ENCODE data around the gene PDLIM7.

DNA sequence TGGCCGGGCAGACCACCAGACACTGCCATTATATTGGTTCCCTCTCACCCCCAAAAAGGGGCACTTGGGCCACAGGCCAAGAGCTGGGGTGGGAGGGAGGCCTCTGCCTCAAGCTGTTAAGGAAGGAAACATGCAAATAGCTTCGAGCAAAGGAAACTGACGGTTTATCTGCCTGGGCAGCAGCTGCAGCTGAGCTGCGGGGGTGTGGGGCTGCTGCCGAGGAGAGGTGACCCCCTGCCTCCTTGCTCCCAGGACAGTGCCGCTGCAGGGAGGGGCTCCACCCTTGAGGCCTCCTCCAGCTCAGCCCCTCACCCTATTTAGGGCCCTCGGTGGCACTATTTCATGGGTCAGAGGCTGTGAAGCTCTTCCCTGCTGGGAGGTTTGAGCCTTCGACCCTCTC lies 11.4 kb upstream of the PDLIM7 start:
- no peak for TF ChIP-seq SUZ12 (IDR thresholded peaks at IDR 0.05)
- no peak for TF ChIP-seq FOXM1 (IDR thresholded peaks at IDR 0.05; ENCODE audit: borderline replicate concordance)
- TF ChIP-seq ARNT (IDR thresholded peaks at IDR 0.05) = no peak
- TF ChIP-seq, protein P1, sequence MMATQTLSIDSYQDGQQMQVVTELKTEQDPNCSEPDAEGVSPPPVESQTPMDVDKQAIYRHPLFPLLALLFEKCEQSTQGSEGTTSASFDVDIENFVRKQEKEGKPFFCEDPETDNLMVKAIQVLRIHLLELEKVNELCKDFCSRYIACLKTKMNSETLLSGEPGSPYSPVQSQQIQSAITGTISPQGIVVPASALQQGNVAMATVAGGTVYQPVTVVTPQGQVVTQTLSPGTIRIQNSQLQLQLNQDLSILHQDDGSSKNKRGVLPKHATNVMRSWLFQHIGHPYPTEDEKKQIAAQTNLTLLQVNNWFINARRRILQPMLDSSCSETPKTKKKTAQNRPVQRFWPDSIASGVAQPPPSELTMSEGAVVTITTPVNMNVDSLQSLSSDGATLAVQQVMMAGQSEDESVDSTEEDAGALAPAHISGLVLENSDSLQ (IDR thresholded peaks at IDR 0.05) = no peak
- no peak for TF ChIP-seq FOXK2 (IDR thresholded peaks at IDR 0.05)
- no peak for TF ChIP-seq CTBP1 (IDR thresholded peaks at IDR 0.05; ENCODE audit: borderline replicate concordance)
- no peak for TF ChIP-seq BHLHE40 (IDR thresholded peaks at IDR 0.05; ENCODE audit: borderline replicate concordance)
- no peak for TF ChIP-seq HDGF (IDR thresholded peaks at IDR 0.05; ENCODE audit: borderline replicate concordance)
- no peak for TF ChIP-seq NFRKB (IDR thresholded peaks at IDR 0.05)
- no peak for TF ChIP-seq SP1 (IDR thresholded peaks at IDR 0.05)

Measured in HEK293T (cell line).